GM19395 (cell line): Measurements from ENCODE around the gene BAHCC1.

ENCODE experiments used
- ATAC-seq: cut with Tn5 transposase; IDR thresholded peaks from one replicate; pipeline ENCODE4 v1.9.1; 2021; ENCODE audit warnings: mild to moderate bottlenecking, moderate library complexity; ENCODE audit not compliant: unreplicated experiment

Gene BAHCC1

DNA sequence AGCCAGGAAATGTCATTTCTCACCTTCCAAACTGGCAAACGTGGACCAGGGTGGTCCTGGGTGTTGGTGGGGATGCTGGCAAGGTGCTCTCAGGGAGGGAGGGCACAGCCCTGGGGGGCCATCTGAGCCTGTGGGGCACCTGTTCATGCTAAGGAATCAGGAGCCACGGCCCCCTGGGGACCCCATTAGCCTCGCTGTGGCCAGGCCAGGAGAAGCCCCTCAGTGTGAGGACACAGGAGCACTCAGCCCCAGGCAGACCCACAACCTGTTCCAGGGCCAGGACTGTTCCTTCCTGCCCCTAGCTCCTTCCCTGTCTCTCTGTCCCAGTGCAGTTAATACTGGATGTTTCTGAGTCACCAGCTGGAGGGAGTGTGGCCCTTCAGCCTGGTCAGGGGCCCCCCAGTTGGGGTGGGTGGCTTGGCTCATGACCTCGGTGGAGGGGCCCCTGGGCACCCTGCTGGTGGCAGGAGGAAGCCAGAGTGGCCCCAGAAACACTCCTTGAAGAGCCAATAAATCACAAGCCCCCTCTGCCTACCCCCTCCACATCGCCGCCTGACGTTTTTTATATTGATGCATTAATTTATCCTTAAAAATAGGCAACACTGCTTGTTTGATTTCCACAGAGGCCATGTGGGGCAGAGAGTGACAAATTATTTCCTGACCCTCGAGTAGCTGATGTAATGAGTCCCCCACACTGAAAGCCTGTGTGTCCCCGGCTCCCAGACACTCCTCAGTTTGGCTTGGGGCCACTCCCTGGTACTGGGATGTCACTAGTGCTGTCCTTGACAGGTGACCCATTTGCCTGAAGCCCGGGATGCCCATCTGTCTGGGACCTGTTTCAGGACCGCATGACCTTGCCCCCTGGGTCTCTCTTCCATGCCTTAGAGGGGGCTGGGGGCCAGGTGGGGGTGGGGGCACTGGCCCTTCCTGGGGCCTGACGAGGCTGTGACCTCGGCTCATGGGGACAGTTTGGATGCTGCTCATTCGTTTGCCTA is 95.0 kb downstream of the BAHCC1 start:
- ATAC-seq = no peak

DNA sequence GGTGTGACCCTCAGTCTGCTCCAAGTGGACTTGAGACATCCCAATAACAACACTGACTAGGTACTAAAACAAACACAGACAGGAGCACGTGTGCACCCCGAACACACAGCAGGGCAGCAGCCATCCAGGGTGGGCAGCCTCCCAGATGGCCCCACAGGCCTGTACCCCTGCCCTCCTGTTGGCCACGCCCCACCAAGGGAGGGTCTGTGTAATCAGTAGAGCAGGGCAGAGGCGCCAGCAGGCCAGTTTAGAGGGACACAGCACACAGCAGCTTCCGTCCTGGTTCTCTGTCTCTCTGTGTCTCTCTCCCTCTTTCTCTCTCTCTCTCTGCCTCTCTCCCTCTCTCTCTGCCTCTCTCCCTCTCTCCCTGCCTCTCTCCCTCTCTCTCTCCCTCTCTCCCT is 95.9 kb downstream of the BAHCC1 start:
- ATAC-seq = no peak

DNA sequence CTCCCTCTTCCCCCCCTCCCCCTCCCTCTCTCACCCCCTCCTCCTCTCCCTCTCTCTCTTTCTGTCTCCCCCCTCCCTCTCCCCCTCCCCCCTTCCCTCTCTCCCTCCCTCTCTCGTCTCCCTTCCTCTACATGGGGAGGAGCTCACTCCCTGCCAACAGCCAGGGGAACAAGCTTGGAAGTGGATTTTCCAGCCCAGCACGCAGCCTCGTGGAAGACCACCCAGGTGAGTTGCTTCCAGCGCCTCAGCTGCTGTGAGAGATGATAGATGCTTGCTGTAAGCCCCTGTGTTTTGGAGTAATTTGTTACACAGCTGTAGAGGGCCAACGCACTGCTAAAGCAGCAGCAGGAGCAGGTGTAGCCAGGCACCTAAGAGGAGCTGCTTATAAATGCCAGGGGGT is 96.5 kb downstream of the BAHCC1 start:
- no peak for ATAC-seq

DNA sequence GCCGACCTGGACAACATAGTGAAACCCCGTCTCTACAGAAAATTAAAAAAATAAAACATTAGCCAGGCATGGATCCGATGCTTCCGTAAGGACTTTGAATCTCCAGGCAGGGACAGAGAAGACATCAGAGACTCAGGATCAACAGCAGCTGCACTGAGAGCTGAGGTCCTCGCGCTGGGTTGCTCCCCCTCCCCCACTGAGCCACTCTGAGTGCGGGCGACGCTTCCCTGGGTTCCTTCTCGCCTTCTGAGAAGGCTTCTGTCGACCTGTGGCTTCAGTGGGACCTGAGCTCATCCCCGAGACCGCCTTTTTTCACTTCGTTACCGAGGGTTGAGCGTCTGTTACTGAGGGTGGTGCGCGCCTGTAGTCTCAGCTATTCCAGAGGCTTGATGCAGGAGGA is 96.9 kb downstream of the BAHCC1 start:
- no peak for ATAC-seq

DNA sequence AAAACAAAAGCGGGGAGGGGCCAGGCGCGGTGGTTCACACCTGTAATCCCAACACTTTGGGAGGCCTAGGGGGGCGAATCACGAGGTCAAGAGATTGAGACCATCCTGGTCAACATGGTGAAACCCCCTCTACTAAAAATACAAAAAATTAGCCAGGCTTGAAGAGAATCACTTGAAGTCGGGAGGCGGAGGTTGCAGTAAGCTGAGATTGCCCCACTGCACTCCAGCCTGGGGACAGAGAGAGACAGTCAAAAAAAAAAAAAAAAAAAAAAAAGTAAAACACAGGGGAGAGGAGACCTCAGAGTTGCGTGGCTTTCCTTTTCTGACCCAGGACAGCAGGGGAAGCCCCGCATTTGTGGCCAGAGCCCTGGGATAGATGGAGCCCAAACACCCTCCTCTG is 97.4 kb downstream of the BAHCC1 start:
- no peak for ATAC-seq

DNA sequence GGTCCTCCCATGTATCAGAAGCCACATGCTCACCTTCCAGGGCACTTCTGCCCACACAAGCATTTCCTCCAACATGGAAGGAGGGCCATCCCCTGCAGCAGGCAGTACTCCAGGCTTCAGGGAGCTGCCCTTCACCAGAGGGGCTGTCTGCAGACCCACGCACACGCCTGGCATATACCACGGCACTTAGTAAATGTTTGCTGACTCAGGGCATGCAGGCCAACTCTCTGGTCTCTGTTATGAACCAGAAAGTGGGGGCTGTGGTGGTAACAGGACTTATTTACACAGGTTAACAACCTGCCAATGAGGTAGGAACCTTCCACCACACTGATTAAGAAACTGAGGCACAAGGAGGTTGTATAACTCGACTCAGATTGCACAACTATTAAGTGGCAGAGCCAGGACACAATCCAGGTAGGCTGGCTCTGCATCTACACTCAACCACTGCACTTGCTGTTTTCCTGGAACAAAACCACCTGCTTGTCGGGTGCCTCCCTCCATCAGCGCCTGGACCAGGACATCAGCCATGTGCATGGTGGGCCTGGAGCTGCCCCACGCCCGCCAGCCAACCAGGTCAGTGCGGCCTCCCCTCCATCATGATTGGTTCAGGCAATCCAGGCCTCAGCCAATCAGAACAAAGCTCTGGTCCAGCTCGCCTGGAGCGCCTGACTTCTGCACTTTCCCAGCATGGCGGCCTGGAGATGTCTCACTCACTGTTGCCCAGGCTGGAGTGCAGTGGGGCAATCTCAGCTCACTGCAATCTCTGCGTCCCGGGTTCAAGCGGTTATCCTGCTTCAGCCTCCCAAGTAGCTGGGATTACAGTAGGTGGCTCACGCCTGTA is 98.2 kb downstream of the BAHCC1 start:
- no peak for ATAC-seq

DNA sequence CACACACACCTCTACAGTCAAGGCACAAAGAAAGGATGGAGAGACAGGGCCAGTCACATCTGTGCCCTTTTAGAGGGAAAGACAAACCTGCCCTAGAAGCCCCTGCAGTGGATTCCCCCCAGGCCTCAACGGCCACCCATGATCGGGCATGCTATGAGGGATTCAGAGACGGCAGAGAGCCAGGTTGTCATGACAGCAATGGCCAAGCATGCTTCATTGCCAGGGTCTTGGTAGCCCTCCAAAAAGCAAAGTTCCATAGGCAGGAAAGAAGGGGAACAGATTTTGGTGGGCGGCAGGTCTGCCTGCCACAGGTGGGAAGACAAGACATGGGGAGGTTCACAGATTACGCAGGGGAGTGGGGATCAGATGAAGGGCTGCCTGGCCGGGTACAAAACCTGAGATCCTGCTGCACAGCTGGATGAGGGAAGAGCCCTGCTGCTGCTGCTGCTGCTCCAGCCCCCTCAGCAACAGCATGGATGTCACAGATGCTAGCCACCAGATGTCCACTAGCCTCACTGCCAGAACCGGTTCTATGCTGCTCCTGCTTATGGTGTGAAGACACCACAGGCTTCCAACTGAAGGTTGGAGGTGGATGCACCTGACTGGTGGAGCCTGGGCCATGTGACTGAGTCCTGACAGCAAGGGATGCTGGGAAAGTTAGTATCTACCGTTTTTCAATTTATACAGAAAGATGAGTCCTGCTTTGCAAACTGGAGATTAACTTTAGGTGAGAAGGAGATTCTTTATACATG is 99.5 kb downstream of the BAHCC1 start:
- ATAC-seq = no peak

DNA sequence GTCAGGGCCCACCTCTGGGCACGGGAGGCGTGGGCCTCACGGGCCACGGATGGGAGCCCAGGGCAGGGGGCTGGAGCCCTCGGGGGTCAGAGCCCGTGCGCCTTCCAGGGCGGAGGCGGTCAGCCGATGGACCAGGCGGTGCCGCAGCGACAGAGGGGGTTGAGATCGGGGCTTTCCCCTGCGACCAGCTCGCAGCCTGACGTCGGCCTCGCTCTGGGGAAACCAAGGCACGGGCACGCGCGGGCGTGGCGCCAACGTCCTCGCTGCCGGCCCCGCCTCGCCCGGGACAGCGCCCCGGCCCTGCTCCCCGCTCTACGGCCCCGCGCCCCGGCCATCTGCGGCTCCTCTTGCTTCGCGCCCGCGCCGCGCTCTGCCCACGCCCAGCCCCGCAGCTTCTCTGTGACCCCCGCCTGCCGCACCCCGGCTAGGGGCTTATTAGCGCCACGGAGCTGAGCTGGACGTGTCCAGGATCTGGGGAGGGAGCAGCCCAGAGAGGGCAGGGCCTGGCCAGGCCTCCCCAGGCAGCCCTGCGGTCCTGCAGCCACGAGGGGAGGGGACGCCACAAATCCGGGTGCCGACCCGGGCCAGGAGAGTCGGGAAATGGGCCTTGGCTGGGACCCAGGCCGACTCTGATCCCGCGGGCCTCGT is 103.8 kb downstream of the BAHCC1 start:
- ATAC-seq = no peak

DNA sequence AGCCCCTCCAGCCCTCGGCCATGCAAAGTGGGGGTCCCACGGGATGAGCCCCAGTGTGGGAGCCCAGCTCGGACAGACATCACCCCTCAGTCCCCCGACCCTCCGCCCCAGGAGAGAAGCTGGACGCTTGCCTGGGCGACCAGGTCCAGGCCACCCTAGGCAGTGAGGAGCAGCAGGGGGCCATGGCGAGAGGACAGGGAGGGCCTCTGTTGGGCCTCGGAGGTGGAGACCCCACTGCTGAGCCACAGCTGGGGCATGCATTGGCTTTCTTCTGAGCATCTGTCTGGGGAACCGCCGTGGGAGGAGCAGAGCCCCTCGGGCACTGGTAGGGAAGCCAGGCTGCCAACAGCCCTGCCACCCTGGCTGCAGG is 104.3 kb downstream of the BAHCC1 start:
- no peak for ATAC-seq

DNA sequence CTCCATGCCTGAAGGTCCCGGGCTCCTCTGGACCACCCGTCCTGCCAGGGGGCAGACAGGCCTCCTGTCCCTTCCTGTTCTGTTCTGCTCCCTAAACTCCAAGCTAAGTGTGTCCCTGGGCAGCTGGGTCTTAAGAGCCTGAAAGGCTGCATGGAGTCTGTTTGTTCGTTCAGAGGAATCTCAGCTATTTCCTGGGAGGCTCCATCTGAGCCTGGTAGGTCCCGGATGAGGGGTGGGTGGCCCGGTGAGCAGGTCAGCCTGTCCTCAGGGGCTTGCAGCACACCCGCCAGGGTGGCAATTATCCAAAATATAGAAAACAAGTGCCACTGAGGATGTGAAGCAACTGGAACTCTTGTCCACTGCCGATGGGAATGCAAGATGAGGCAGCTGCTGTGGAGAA is 104.8 kb downstream of the BAHCC1 start:
- ATAC-seq = no peak

DNA sequence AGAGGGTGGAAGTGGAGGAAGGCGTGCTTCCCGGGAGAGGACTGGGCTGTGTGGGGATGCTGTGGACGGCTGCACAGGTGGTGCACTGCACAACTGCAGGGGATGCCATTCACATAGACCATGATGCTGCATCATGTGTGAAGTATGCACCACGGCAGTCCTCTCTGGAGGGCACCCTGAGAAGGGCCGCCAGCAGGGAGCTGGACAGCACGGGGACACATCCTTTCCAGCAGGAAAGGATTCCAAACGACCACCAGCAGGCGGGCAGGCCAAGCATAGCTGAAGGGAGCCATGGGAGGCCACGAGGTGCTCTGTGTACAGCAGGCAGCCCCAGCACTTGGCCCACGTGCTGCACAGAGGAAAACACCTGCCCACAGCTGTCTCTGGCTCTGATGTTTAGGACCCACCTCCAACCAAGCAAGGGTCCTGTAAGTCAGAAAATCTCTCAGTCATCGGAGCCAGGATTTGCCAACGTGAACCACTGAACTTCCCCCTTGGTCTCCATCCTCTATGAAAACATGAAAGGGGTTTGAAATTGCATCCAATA is 107.3 kb downstream of the BAHCC1 start:
- ATAC-seq = no peak

DNA sequence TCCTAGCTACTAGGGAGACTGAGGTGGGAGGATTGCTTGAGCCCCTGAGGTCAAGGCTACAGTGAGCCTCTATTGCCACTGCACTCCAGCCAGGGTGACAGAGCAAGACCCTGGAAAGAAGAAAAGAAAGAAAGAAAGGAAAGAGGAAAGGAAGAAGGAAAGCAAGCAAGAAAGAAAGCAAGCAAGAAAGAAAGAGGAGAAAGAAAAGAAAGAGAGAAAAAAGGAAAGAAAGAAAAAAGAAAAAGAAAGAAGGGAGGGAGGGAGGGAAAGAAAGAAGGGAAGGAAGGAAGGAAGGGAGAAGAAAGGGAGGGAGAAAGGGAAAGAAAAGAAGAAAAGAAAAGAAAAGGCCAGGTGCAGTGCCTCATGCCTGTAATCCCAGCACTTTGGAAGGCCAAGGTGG is 108.4 kb downstream of the BAHCC1 start:
- ATAC-seq = no peak

DNA sequence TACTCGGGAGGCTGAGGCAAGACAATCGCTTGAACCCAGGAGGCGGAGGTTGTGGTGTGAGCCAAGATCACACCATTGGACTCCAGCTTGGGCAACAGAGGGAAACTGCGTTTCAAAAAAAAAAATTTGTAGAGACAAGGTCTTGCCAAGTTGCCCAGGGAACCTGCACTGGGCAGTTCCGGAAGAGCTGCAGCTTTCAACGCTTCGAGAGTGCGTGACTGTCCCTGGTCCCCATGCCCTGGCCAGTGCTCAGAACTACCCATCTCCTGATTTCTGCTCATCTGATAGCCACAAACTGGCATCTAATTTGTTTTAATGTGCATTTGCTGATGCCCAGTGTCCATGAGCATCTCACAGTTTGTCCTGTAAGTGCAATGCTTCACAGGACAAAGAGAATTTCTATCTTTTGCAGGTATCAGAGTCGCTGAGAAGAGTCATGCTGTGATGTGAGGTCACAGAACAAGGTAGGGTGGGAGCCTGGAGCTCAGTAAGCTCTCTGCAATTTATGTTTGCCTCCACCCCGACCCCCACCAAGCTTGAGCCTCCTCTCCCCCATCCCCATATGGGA is 113.5 kb downstream of the BAHCC1 start:
- no peak for ATAC-seq

DNA sequence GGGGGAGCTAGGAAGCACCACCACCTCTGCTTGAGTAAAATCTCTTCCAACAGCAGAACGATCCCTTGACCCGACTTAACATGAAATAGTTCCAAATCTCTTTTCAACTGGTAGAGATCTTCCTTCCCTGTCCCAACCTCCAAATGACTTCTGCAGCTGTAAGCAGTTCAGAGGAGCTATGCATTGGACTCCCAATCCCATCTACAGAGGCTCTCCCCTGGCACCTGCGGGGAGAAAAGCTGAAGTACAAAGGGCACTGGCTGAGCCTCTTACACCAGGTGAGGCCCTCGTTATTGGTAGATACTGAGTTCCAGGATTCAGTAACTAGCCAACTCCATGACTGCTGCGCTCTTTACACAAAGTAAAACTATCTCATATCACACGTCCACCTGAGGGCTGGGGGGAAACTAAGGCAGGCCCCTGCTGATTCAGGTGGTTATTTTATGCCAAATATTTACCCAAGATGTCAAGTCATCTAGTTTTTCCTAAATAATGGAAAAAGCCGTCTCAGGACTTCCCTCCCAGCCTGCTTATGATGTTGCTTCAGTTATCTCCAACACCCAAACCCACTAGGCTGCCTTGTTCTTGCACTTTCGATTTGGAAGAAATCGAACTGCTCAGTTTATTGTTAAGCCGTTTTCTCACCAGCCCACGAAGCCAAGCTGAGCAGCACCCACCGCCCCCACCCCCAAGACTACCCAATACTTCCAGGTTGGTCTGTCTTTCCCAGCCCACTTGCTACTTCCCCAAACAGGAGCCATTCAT is 114.1 kb downstream of the BAHCC1 start:
- ATAC-seq = no peak

DNA sequence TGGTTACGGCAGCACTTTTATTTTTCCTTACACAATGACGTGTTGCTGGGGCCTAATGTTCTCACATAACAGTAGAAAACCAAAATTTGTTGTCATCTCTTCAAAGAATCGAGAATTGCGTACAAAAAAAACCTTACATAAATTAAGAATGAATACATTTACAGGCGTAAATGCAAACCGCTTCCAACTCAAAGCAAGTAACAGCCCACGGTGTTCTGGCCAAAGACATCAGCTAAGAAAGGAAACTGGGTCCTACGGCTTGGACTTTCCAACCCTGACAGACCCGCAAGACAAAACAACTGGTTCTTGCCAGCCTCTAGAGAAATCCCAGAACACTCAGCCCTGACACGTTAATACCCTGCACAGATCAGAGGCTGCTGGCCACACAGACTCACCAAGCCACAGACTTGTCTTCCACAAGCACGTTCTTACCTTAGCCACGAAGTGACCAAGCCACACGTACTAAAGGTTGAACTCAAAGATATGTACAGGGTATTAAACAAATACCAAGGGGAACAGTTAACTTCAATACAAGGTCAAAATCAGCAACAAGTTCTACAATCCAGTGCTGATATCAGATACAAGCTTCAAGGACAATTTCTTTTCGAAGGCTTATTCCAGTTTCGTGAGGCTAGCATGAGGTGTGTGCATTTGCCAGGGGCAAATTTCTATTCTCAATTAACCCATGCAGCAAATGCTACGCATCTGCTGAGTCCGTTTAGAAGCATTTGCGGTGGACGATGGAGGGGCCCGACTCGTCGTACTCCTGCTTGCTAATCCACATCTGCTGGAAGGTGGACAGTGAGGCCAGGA is 114.9 kb downstream of the BAHCC1 start:
- no peak for ATAC-seq

DNA sequence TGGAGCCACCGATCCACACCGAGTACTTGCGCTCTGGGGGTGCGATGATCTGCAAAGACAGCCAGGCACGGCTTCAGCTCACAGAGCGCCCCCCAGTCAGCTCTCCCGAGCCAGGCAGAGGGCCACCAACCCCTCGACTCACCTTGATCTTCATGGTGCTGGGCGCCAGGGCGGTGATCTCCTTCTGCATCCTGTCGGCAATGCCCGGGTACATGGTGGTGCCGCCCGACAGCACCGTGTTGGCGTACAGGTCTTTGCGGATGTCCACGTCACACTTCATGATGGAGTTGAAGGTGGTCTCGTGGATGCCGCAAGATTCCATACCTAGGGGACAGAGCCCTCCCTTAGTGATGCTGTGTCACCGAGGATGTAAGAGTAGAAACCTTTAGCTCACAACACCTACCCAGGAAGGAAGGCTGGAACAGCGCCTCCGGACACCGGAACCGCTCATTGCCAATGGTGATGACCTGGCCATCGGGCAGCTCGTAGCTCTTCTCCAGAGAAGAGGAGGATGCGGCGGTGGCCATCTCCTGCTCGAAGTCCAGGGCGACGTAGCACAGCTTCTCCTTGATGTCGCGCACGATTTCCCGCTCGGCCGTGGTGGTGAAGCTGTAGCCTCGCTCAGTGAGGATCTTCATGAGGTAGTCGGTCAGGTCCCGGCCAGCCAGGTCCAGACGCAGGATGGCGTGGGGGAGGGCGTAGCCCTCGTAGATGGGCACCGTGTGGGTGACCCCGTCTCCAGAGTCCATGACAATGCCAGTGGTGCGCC is 115.7 kb downstream of the BAHCC1 start:
- ATAC-seq = no peak

DNA sequence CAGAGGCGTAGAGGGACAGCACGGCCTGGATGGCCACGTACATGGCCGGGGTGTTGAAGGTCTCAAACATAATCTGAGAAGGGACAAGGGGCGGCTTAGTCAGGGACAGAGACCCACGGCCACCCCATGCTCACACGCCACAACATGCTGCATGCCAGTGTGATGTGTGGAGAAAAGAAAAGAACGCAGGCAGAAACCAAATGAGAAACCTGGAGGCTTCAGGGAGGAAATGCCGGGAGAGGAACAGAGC is 116.2 kb downstream of the BAHCC1 start:
- ATAC-seq = no peak
